ENCODE data around the gene ZNF341.

Gene ZNF341

DNA sequence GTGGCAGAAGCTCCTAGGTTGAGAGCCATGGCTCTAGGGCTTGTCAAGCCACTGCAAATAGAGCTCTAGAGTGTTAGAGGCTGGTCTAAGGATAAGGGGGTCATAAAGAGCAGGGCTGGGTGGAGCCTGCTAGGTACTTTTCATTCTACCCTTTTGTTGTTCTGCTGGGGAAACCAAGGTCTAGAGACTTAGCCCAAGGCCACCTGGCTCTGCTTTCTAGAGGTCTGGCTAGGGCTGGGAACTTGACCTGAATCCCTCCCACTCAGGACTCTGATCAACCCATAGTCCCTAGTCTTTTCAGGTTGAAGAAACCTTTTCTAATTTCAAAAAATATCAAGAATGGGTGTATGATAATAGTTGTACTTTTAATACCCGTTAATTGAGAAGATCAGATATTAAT is 93.1 kb downstream of the ZNF341 start:
- no peak for DNase-seq (ENCODE audit: low read depth in 2 of 2)

DNA sequence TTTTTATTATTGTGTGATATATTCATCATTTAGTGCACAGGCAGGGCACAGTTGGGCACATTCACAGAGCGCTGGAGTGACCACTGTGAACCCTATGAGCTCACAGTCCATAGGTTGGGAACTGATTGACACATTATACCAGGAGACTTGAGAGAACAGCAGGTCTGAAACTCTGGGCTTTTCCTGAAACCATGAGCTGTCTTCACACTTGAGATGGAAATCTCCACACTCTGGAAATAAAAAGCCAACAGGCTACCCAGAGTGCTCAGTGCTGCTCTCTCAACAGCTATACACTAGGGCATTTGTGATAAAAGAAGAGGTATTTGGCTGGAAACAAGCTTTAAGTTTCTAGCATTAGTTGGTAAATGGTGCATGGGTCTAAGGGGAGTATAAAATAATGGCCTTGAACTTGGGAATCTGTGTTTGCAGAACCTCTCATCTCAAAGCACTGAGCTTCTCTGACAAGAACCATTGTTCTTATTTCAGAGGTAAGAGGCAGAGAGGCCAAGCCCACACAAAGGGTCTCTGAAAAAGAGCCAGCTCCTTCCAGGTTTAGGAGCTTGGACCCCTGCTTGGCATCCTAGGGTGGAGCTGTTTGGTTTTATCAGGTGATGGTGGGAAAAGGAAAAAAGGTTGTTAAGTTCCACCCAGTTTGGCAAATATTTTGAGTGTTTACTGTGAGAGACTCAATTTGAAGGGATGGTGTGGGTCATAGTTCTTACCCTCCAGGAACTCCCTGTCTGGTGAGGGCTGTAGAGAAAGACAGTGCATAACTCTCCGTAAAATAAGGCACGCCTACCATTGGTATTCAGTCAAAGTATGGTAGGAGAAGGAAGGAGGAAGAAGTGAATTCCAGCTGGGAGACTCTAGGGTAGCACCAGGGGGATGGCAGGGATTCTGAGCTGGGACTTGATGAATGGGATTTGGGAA is 93.8 kb downstream of the ZNF341 start:
- DNase-seq (ENCODE audit: low read depth in 2 of 2) = no peak

DNA sequence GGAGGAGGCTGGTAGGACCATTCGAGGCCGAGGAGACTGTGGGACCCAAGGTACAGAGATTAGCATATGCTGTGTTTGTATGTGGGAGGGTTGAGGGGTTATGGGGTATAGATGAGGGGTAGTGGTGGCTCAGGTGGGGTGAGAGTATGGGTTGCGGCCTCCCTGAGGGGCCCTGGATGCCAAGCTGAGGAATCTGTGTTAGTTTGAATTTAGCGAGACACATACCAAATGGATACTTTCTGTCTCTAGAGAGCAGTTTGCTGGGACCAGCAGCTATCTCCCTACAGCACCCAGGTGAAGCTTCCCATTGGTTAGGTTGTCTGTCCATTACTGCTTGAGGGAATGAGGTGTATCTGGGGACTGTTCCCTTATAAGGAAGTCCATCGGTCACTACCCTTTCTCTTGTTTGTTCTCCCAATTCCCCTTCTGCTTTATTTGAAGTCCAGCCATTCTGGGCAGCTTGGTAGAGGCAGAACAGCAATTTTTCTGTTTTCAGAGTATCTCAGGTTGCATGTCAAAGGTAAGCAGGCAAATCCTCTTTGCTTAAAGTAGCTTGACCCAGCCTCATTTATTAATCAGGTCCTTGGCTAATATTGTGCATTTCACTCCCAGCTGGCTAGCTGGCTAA is 94.6 kb downstream of the ZNF341 start:
- no peak for DNase-seq (ENCODE audit: low read depth in 2 of 2)

DNA sequence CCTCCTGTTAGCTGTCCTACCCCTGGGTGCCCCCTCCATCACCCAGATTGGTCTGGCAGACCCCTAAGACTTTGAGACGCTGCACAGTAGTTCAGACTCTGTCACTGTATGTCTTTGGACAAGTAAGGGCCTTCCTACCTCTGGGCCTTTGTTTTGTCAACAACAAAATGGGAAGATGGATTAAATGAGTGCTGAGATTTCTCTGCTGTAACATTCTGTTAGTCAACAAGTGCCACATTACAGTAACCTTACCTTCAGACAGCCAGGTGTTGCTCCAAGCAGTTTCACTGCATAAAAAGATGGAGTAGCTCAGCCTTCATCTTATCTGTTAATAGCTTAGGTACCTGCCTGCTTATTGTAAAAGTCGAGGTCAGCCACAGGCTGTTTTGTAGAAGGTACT is 95.3 kb downstream of the ZNF341 start:
- no peak for DNase-seq (ENCODE audit: low read depth in 2 of 2)

DNA sequence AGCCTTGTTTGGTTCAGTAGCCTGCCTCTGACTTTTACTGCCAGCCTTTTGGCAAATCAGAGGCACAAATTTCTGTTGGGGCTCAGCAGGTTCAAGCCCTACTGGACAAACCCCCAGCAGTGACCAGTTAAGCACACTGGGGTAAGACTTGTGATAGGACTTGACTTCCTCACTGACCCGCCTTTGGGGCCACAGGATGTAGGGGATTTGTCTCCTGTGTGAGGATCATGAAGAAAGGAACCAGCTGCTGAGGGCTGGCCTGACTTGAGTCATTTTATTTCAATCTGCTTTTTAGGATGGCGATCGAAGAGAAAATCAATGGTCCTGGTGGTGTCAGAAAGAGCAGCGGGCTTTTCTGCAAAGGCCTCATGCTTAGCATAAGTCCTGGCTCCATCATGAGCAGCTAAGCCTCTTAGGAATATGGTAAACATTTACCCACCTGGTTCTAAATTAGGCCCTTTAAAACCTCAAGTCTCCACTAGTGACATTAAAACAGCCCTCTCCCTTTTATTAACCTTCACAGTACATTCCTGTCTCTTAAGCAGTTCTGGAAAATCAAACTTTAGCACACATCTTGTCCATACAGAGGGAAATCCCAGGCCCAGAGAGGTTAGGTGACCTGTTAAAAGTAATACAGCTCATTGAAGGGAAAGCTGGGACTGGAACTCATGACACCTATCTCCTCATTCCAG is 96.0 kb downstream of the ZNF341 start:
- DNase-seq (ENCODE audit: low read depth in 2 of 2) = no peak

DNA sequence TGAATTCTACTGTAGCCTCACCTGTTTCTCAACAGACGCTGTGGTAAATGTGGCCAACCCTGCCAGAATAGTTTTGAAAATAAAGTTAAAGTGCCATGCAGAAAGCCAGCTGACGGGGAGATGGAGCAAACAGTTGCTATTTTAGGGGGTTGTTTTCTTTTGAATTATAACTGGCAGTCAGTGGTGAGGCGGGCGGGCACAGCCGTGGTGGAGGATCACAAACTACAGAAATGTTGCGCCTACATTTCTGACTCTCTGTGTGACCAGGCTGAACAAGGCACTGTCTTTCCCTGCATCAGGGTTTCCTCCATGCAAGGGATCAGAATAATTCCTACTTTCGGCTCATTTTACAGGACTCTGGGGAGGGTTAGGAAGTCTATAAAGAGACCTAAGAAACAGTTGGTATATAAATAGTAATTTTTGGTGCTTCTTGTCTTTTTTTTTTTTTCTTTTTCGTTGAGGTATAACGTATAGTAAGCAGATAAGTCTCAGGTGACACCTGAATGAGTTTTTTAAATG is 96.6 kb downstream of the ZNF341 start:
- no peak for DNase-seq (ENCODE audit: low read depth in 2 of 2)

DNA sequence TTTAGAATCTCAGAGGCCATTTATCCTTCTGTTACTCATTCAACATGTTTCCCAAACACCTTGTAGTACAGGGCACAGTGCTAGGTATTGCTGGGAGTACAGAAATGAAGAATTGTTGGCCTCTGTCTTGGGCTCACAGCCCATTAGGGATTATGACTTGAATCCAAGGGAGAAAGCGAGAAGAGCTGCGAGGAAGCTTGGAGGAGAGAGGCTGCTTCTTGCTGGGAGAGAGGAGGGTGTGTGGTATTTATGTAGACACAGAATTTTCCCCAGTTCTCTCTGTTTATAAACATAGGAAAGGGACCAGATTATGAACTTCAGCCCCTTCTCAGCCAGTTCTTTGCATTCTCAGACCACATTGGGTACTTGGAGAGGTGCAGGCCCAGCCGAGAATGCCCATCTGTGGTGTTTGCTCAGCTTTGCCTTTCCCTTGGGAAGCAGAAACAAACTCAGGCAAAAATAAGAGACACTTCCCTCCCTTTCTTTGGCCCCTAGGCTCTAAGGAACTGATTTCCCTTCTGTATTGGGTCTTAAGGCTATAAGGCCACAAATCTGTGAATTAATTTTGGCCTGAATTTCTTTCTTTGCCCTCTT is 97.3 kb downstream of the ZNF341 start:
- no peak for DNase-seq (ENCODE audit: low read depth in 2 of 2)

DNA sequence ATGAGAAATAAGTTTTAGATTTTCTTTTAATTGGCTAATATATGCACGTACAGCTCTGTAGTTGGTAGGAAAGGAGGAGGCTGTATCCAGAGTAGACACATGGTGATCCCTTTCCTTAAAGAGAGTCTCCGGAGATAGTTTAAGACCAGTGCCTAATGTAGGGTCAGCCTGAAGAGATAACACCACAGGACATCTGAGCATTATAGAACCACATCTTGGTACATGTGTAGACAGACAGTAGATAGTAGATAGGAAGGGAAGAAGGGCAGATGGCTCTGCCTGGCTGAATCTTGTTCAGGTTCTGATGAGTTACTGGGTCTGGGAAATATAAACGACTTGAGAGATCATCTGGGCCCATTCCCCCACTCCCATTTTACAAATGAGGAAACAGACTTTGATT is 97.8 kb downstream of the ZNF341 start:
- no peak for DNase-seq (ENCODE audit: low read depth in 2 of 2)

DNA sequence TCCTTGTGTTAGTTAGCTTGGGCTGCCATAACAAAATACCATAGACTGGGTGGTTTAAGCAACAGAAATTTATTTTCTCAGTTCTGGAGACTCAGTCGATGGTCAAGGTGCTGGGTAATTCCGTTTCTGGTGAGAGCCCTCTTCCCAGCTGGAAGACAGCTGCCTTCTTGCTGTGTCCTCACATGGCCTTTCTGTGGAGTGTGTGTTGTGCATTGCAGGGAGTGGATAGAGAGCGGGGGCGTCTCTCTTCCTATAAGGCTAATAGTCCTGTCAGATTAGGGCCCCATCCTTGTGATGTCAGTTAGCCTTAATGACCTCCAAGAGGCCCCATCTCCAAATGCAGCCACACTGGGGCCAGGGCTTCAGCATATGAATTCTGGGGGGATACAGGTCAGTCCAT is 98.6 kb downstream of the ZNF341 start:
- DNase-seq (ENCODE audit: low read depth in 2 of 2) = no peak

DNA sequence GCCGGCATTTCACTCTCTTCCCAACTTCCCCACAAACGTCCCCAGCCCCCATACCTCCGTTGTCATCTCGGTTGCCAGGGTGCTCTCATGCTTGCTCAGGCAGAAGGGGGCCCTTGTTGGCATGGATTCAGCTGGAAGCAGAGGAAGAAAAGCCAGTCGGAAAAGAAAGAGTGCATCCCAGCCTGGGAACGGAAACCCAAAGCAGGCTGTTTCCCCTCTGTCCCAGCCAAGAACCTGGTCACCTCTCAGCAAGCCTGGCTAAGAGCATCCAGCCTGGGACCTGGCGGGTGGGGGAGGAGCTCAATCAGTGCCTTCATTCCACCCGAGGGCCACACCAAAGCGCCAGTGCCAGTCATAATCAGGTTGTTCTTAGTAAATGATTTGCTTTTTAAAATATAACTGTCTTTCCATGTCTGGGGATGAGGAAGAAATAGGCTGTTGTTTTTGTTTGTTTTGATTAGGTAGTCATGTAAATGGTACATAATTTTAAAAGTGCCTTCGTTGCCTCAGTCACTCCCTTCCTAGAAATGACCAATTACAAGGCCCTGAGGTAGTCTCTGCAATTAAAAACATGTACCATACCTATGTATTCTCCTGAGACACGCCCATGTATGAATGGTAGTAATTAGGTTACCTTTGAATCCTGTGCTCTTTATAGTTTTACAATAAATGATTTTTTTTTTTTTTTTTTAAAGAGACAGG is 100.5 kb downstream of the ZNF341 start:
- no peak for DNase-seq (ENCODE audit: low read depth in 2 of 2)

DNA sequence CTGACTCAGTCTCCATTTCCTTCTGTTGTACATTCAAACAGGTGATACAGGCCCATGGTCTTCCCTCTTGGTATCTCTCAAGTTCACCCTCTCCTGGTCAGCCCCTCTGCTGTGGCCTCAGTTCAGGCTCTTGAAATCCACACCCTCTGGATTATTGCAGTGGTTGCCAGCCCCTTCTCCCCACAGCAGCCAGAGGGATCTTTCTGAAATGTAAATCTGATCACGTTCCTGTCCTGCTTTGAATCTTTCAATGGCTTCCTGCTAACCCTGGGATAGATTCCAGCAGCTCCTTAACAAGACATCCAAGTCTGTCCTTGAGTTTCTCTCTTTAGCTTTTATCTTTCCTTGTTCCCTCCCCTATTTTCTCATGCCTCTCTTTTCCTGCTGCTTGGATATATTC is 101.5 kb downstream of the ZNF341 start:
- no peak for DNase-seq (ENCODE audit: low read depth in 2 of 2)

DNA sequence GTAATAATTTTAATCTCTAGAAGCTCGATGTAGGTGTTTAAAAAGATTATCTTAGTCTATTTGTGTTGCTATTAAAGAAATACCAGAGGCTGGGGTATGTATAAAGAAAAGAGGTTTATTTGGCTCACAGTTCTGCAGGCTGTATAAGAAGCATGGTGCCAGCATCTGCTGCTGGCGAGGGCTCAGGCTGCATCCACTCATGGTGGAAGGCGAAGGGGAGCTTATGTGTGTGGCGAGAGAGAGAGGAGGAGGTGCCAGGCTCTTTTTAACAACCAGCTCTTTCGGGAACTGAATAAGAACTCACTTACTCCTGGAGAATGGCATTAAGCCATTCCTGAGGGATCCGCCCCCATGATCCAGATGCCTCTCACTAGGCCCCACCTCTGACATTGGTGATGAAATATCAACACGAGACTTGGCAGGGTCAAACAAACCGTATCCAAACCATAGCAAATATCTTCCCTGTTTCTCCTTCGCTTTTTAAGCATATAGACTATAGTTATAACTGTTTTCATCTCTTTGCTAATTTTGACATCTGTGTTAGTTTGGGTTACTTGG is 103.9 kb downstream of the ZNF341 start:
- no peak for DNase-seq (ENCODE audit: low read depth in 2 of 2)

DNA sequence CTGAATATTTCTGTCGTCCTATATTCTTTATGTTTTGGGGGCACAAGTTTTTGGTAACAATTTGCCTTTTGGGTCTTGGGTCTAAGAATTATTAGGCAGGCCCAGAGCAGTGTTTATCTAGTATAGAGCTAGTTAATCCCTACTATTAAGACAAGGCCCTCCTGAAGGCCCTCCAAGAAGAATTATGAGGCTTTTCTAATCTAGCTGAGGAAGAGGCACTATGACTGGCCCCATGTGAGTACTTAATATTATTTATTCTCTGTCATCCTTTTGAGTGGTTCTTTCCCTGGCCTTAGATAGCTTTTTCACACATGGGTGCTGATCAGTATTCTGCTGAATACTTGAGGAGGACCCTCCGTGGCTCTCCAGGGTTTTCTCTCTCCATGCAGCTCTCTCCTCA is 104.5 kb downstream of the ZNF341 start:
- DNase-seq (ENCODE audit: low read depth in 2 of 2) = no peak

DNA sequence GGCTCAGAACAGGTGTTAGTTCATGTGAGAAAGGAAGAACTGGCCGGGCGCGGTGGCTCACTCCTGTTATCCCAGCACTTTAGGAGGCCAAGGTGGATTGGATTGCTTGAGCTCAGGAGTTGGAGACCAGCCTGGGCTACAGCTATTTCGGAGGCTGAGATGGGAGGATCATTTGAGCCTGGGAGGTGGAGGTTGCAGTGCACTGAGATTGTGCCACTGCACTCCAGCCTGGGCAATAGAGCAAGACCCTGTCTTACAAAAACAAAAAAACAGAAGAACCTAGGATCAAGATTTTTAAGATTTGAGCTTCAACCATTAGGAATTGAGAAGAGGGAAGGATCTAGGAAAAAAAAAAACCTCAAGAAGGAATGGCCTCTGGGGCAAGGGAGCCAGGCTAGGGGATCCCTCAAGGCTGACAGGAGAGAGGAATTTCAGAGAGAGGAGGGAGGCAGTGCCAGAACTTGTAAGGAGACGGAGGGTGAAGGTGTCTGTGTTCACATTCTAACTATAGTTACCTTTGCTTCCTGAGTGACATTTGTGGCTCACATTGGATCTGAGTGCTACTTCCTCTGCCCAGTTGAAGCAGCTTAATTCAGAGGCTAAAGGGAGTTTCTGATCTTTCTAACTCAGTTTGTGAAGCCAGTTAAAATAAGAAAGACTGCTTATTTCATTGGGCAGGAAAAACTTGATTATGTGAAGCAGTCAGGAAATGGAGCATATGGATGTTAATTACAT is 105.5 kb downstream of the ZNF341 start:
- DNase-seq (ENCODE audit: low read depth in 2 of 2) = no peak

DNA sequence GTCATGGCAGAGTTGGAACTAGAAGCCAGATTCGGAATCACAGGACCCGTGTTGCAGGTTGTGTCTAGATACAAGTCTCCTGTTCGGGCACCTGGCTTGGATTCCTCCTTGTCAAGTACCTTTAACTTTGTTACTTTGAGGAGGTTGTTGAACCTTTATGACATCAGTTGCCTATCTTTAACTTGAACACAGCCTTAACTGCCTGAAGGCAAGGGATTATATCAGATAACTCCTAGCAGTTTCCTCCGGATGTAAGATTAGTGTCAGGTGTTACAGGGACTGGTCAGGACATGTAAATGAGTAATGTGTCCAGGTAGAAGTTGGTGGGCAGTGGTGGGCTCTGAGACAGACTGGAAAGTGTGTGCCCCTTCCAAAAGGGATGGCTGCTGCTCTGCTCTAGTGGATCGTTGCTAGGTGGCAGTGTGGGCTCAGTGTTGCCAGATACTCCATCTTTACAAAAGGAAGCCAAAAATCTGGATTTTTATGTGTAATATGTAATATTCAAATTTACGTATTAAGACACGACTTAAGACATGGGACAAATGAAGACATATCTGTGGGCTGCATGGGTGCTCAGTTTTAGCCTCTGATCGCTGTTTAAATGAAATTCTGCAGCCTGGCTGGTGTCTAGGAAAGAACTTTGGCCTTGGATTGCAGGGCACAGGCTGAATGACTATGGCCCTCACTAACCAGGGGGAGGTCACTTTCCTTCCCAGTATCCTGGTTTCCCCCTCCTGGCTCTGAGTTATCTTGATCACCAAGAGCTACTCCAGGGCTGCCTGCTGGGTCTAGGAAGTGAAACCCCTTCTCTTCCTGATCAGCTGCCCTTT is 106.5 kb downstream of the ZNF341 start:
- no peak for DNase-seq (ENCODE audit: low read depth in 2 of 2)

DNA sequence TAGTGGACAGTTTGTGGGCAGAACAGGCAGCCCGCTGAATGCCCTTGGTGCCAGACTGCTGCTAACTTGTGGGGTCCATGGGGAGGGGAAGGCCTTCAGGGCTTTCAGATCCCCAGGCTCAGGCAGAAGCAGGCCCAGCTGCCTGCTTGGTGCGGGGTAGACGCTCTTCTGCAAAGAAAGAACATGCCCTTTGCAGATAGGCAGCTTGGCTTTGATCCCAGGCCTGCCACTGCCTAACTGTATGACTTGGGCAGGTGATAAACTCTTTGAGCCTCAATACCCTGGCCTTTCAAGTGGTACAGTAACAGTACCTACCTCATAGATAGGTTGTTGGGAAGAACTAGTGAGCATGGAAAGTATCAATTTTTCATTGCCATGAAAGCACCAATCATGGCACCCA is 107.8 kb downstream of the ZNF341 start:
- no peak for DNase-seq (ENCODE audit: low read depth in 2 of 2)

DNA sequence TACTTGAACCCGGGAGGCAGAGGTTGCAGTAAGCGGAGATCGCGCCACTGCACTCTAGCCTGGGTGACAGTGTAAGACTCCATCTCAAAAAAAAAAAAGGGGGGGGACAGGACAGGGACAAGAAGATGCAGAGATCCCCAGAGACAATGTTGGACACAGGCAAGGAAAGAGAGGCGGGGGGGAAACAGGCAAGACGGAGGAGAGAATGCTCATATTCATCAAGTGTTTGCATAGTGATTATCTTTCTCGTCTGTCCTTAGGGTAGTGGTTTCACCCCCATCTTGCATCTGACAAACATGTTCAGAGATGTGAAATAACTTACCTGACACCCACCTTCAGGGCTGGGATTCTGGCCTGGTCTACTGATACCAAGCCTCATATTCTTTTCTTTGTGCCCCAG is 108.4 kb downstream of the ZNF341 start:
- no peak for DNase-seq (ENCODE audit: low read depth in 2 of 2)

DNA sequence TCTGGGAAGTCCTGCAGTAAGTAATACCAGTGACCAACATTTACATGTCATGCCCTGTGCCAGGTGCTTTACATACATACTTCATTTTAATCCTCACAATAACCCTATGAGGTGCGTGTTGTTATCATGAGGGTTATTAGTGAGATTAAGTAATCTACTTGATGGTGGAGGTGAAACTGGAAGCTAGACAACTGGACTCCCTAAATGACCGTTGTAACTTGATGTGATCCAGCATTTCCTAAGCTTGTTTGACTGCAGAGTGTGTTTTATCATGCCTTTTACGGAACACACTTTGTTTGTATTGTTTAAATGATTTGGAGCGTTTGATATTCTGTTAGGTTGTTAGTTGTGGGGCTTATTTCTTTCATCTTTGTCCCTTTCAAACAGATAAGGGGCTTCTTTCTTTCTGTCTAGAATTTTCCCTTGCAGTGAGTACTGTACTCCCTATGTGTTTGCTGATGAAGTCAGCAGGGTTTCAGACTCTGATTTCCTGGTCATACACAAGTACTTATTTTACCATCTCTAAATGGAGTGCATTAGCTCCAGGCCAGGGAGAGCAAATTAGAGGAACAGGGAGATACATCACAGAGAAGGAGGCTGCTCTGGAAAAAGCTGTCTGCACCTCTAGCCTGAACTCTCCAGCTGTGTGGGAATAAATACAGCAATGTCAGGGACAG is 109.1 kb downstream of the ZNF341 start:
- no peak for DNase-seq (ENCODE audit: low read depth in 2 of 2)

DNA sequence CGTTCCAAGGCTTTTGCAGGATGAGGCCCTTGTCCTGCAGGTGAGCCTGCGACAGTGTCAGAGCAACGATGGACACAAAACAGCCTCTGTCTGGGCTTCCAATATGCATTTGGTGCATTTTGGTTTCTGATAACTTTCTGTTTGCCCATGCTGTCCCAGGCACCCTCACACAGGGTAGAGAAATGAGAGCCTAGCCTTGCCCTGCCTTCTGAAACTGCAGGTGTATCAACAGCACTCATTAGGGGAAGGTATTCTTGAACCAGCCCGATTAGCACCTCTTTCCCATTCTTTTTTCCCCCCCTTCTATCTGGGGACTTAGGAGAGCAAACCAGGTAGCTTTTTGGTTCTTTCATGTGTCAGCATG is 109.6 kb downstream of the ZNF341 start:
- DNase-seq (ENCODE audit: low read depth in 2 of 2) = no peak
